Stimulated activated naive B cell treated with anti-CD40 and anti-IgM and Interleukin-4, amounts not matched to agents 10 μg/mL and 1 μg/mL and 100 μg/mL, for 72 hours (primary cell): ENCODE data around the gene LTBR.

Experiments used
- ATAC-seq, 2 donors: fragments of 150-1000 bp; cut with Tn5 transposase; replicated peaks; 2 replicates each; pipeline ENCODE4 v1.10.0; 2021; ENCODE audit warnings: moderate library complexity in 1 of 2
- DNase-seq: peaks from one replicate; pipeline ENCODE4 v3.0.0; 2021
- H3K27ac Mint-ChIP-seq: one replicate; pipeline ENCODE4 v1.8.0; 2022; ENCODE audit warnings: mild to moderate bottlenecking, mixed read lengths
- H3K27me3 Mint-ChIP-seq, 2 donors: one replicate each; pipeline ENCODE4 v1.8.0; 2022; ENCODE audit warnings: mixed read lengths in 2 of 2
- H3K36me3 Mint-ChIP-seq, 2 donors: one replicate each; pipeline ENCODE4 v1.8.0; 2022; ENCODE audit warnings: mixed read lengths in 2 of 2, mild to moderate bottlenecking in 1 of 2
- H3K4me1 Mint-ChIP-seq, 2 donors: one replicate each; pipeline ENCODE4 v1.8.0; 2022; ENCODE audit warnings: mixed read lengths in 2 of 2, mild to moderate bottlenecking in 1 of 2
- H3K4me3 Mint-ChIP-seq, 2 donors: one replicate each; pipeline ENCODE4 v1.8.0; 2022; ENCODE audit warnings: mild to moderate bottlenecking in 2 of 2, mixed read lengths in 2 of 2, moderate library complexity in 1 of 2
- H3K9me3 Mint-ChIP-seq, 2 donors: one replicate each; pipeline ENCODE4 v1.8.0; 2022; ENCODE audit warnings: mixed read lengths in 2 of 2, mild to moderate bottlenecking in 1 of 2

The LTBR gene

GRCh38 chr12:6355491-6356373, 28.2 kb upstream of the LTBR start:
- ATAC-seq, result no peak

GRCh38 chr12:6356374-6356820, 27.6 kb upstream of the LTBR start:
- H3K4me3 Mint-ChIP-seq, result no peak overlapping the region
- DNase-seq, result no peak
- H3K27ac Mint-ChIP-seq, result no peak overlapping the region
- no peak for ATAC-seq
- H3K27me3 Mint-ChIP-seq, result peaks cover 59 to 79% of the 10 kb centered on the region in 2 donors
- peaks cover 9 to 11% of the 10 kb centered on the region in 2 donors for H3K4me1 Mint-ChIP-seq
- H3K9me3 Mint-ChIP-seq, result no peaks in the 10 kb centered on the region
- H3K36me3 Mint-ChIP-seq, result no peaks in the 10 kb centered on the region

More at GRCh38 chr12:6355491-6356373, 28.2 kb upstream of the LTBR start:
- Mint-ChIP-seq H3K36me3 (no peaks in the 10 kb centered on the region), H3K27me3 (peaks cover 53 to 74% of the 10 kb centered on the region in 2 donors), H3K4me3 (no peak overlapping the region), H3K27ac (no peak overlapping the region), H3K9me3 (no peaks in the 10 kb centered on the region), H3K4me1 (peaks cover 9% of the 10 kb centered on the region in 2 donors)
- DNase-seq, result no peak

GRCh38 chr12:6358881-6359280, 25.1 kb upstream of the LTBR start:
- H3K4me3 Mint-ChIP-seq, result no peak overlapping the region
- peaks cover 0 to 2% of the 10 kb centered on the region in 2 donors for H3K4me1 Mint-ChIP-seq
- H3K36me3 Mint-ChIP-seq, result no peaks in the 10 kb centered on the region
- peaks cover 63 to 83% of the 10 kb centered on the region in 2 donors for H3K27me3 Mint-ChIP-seq
- no peak overlapping the region for H3K27ac Mint-ChIP-seq
- H3K9me3 Mint-ChIP-seq, result no peaks in the 10 kb centered on the region
- ATAC-seq (no peak), DNase-seq (no peak)

GRCh38 chr12:6360080-6360571, 23.8 kb upstream of the LTBR start:
- ATAC-seq (peak in 1 of 2 donors; percentile 20), DNase-seq (no peak)
- H3K9me3 Mint-ChIP-seq, result no peaks in the 10 kb centered on the region
- no peak overlapping the region for H3K27ac Mint-ChIP-seq
- peaks cover 57 to 70% of the 10 kb centered on the region in 2 donors for H3K27me3 Mint-ChIP-seq
- peaks cover 0 to 2% of the 10 kb centered on the region in 2 donors for H3K4me1 Mint-ChIP-seq
- H3K4me3 Mint-ChIP-seq, result no peak overlapping the region
- no peaks in the 10 kb centered on the region for H3K36me3 Mint-ChIP-seq

GRCh38 chr12:6360578-6361490, 23.1 kb upstream of the LTBR start:
- no peak overlapping the region for H3K27ac Mint-ChIP-seq
- H3K4me3 Mint-ChIP-seq, result no peak overlapping the region
- H3K27me3 Mint-ChIP-seq, result peaks cover 50 to 63% of the 10 kb centered on the region in 2 donors
- DNase-seq (no peak), ATAC-seq (no peak)
- peaks cover 0 to 2% of the 10 kb centered on the region in 2 donors for H3K4me1 Mint-ChIP-seq
- H3K36me3 Mint-ChIP-seq, result no peaks in the 10 kb centered on the region
- no peaks in the 10 kb centered on the region for H3K9me3 Mint-ChIP-seq

GRCh38 chr12:6361834-6362233, 22.1 kb upstream of the LTBR start:
- Mint-ChIP-seq H3K9me3 (no peaks in the 10 kb centered on the region), H3K4me3 (no peak overlapping the region), H3K4me1 (peaks cover 0 to 2% of the 10 kb centered on the region in 2 donors), H3K36me3 (no peaks in the 10 kb centered on the region), H3K27me3 (peaks cover 40 to 53% of the 10 kb centered on the region in 2 donors), H3K27ac (no peak overlapping the region)
- no peak for DNase-seq
- no peak for ATAC-seq

GRCh38 chr12:6362403-6362802, 21.6 kb upstream of the LTBR start:
- no peak overlapping the region for H3K27ac Mint-ChIP-seq
- no peaks in the 10 kb centered on the region for H3K9me3 Mint-ChIP-seq
- peaks cover 37 to 48% of the 10 kb centered on the region in 2 donors for H3K27me3 Mint-ChIP-seq
- H3K4me1 Mint-ChIP-seq, result peaks cover 4 to 5% of the 10 kb centered on the region in 2 donors
- H3K4me3 Mint-ChIP-seq, result no peak overlapping the region
- ATAC-seq (no peak), DNase-seq (no peak)
- no peaks in the 10 kb centered on the region for H3K36me3 Mint-ChIP-seq

GRCh38 chr12:6363010-6363329, 21.0 kb upstream of the LTBR start:
- H3K27me3 Mint-ChIP-seq, result peaks cover 36 to 43% of the 10 kb centered on the region in 2 donors
- peaks cover 8 to 10% of the 10 kb centered on the region in 2 donors for H3K4me1 Mint-ChIP-seq
- ATAC-seq, result no peak
- H3K9me3 Mint-ChIP-seq, result no peaks in the 10 kb centered on the region
- H3K27ac Mint-ChIP-seq, result no peak overlapping the region
- H3K4me3 Mint-ChIP-seq, result peak overlapping the region in 1 of 2 donors; percentile 76
- H3K36me3 Mint-ChIP-seq, result no peaks in the 10 kb centered on the region
- no peak for DNase-seq

GRCh38 chr12:6363330-6364043, 20.5 kb upstream of the LTBR start:
- Mint-ChIP-seq H3K4me1 (peaks cover 8 to 10% of the 10 kb centered on the region in 2 donors), H3K27ac (no peak overlapping the region), H3K27me3 (peaks cover 32 to 39% of the 10 kb centered on the region in 2 donors), H3K36me3 (no peaks in the 10 kb centered on the region), H3K9me3 (no peaks in the 10 kb centered on the region), H3K4me3 (peak overlapping the region; percentile 62 to 76)
- ATAC-seq (peak; percentile 48 to 54), DNase-seq (no peak)

GRCh38 chr12:6364044-6364374, 20.0 kb upstream of the LTBR start:
- peaks cover 8 to 16% of the 10 kb centered on the region in 2 donors for H3K4me1 Mint-ChIP-seq
- H3K9me3 Mint-ChIP-seq, result no peaks in the 10 kb centered on the region
- DNase-seq, result no peak
- no peaks in the 10 kb centered on the region for H3K36me3 Mint-ChIP-seq
- H3K4me3 Mint-ChIP-seq, result peak overlapping the region in 1 of 2 donors; percentile 76
- H3K27ac Mint-ChIP-seq, result no peak overlapping the region
- peaks cover 32 to 34% of the 10 kb centered on the region in 2 donors for H3K27me3 Mint-ChIP-seq
- ATAC-seq, result no peak

- Mint-ChIP-seq H3K27ac (peak overlapping the region; percentile 1), H3K4me3 (no peak overlapping the region), H3K9me3 (no peaks in the 10 kb centered on the region), H3K36me3 (no peaks in the 10 kb centered on the region), H3K4me1 (peaks cover 7 to 21% of the 10 kb centered on the region in 2 donors), H3K27me3 (peaks cover 27 to 30% of the 10 kb centered on the region in 2 donors)
- peak; percentile 95 for ATAC-seq
- DNase-seq, result peak; percentile 37
Measured at GRCh38 chr12:6367065-6367968, 16.6 kb upstream of the LTBR start.

- peaks cover 31 to 33% of the 10 kb centered on the region in 2 donors for H3K27me3 Mint-ChIP-seq
- no peak for DNase-seq
- peak; percentile 46 to 64 for ATAC-seq
- H3K9me3 Mint-ChIP-seq, result no peaks in the 10 kb centered on the region
- peaks cover 7 to 21% of the 10 kb centered on the region in 2 donors for H3K4me1 Mint-ChIP-seq
- H3K36me3 Mint-ChIP-seq, result no peaks in the 10 kb centered on the region
- no peak overlapping the region for H3K4me3 Mint-ChIP-seq
- peak overlapping the region; percentile 31 for H3K27ac Mint-ChIP-seq
Measured at GRCh38 chr12:6367969-6368892, 15.7 kb upstream of the LTBR start.
